Right lobe of liver (tissue), 6 donors: Measurements from ENCODE around the gene ZNF827. TPM values are rescaled to one million over a fixed set of nuclear protein-coding genes. Genes with fewer than 3 reads are reported as not detected.

Source experiments
- ATAC-seq, 4 donors: fragments of 200-7000 bp; cut with Tn5 transposase; one replicate each; pipeline ENCODE4 v1.9.1; 2020; ENCODE audit warnings: mild to moderate bottlenecking in 4 of 4, moderate library complexity in 4 of 4
- DNase-seq, 3 donors: peaks; one replicate each; pipeline ENCODE4 v3.0.0-alpha.2; 2020
- H3K27ac ChIP-seq, 3 donors: fragments of 200-600 bp; one replicate each; pipeline ENCODE4 v1.8.0; 2022
- H3K27me3 ChIP-seq, 2 donors: fragments of 200-600 bp; one replicate each; pipeline ENCODE4 v1.8.0; 2022
- H3K36me3 ChIP-seq, 4 donors: fragments of 200-600 bp; sonication (generic) in 1 of 4; one replicate each; pipeline versions ENCODE4 v1.5.1 to v1.8.0; 2017 to 2022; ENCODE audit warnings: control low read depth in 1 of 4
- H3K4me1 ChIP-seq, 4 donors: fragments of 200-600 bp; sonication (generic) in 1 of 4; one replicate each; pipeline versions ENCODE4 v1.5.1 to v1.8.0; 2017 to 2022; ENCODE audit warnings: control low read depth in 1 of 4
- H3K4me3 ChIP-seq, 3 donors: fragments of 200-600 bp; one replicate each; pipeline ENCODE4 v1.8.0; 2022
- H3K9me3 ChIP-seq, 4 donors: fragments of 200-600 bp; sonication (generic) in 1 of 4; one replicate each; pipeline versions ENCODE4 v1.5.1 to v1.8.0; 2017 to 2022; ENCODE audit warnings: control low read depth in 1 of 4
- POLR2A ChIP-seq: fragments of 450-650 bp; IDR thresholded peaks from one replicate; pipeline ENCODE4 v1.6.1; 2017; ENCODE audit warnings: antibody characterized with exemption, mild to moderate bottlenecking
- WGBS: methylation state at CpG from one replicate; pipeline ENCODE4 v1.1.6; 2018; ENCODE audit warnings: low coverage, low lambda C conversion rate; ENCODE audit not compliant: insufficient coverage; ENCODE audit errors: missing lambda C conversion rate; 5-methylcytosine and 5-hydroxymethylcytosine counted together
- intact Hi-C, 2 donors: fragments of 100-400 bp; cut with DNase I; formaldehyde crosslinking; loops; one replicate each; pipeline versions ENCODE4 v1.11.2 to v1.14.1; 2022
- total RNA-seq, 6 experiments: library from RNA; depleted of rRNA in 2 of 6; stranded (reverse); fragments of >200 nt in 2 of 6; fragmentation: NEBNext Ultra II Directional in 3 of 6; extraction: Animal tissue kit (Norgen Biotek cat#: 25700) in 3 of 6; gene quantifications; one replicate each; pipeline versions ENCODE4 v1.1.0 to v1.2.4, GENCODE V29; 2016 to 2023
- TF ChIP-seq, protein P1 (sequence below), 4 donors: fragments of 200-600 bp in 3 of 4; fragments of 450-650 bp in 1 of 4; IDR thresholded peaks; one replicate each; pipeline versions ENCODE4 v1.5.1 to v1.8.0; 2016 to 2022; ENCODE audit warnings: antibody characterized with exemption in 4 of 4, mild to moderate bottlenecking in 2 of 4
- donor health status: DM: no; HTN: yes; CAD: no.
- donor health status: DM: no; HTN: no; CAD: no.
- donor health status: DM: no; HTN: no; CAD: no.
- donor health status: DM: no; HTN: yes; CAD: no.
- donor health status: DM: no; HTN: yes; CAD: no.

ZNF827 gene
- total RNA-seq, 6 experiments from 2014 or later = 0.28 to 1.6 (median 0.68) TPM

DNA sequence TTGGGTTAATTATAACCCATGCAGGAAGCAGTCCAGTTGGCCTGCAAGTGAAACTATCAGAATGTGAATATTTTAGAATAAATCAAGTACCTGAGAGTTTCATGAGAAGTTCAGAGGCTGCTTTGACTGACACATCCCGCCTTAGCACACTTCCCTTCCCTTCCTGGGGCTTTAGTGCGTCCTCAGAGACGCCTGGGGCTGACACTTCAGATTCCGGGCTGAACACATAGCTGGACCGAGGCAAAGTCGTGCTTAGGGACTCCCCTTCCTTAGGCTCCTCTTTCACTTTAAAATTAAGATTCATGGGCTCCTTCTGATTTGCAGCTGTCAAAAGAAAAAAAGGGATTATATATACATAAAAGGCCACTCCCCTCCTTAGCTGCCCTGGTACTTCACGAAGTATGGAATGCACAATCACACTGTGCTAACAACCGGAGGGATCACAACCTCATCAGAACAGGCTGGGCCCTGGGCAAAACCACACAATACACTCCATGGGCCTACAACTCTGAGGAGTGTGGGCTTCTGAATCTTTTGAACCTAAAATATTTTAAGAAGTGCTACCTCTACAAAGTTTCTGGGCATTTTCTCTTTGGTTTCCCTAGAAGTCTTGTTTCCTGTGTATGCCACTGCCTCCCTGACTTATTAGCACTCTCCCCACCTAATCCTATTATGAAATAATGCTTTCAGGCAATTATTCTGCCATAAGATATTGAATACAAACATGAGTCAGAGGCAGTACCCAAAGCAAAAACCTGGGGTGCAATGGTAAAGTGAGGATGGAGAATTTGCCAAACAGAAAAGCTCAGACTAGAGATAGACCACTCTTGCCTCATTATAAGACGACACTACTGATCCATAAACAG, 68.2 kb downstream of the ZNF827 start:
- Histone ChIP-seq H3K9me3 (no peaks in the 10 kb centered on the region), H3K4me1 (no peaks in the 10 kb centered on the region), H3K27me3 (no peaks in the 10 kb centered on the region), H3K27ac (no peak overlapping the region), H3K36me3 (no peaks in the 10 kb centered on the region), H3K4me3 (no peak overlapping the region)
- ATAC-seq = no peak
- intact Hi-C loops = no loop called here
- DNase-seq = no peak
- WGBS = 79% methylated on average over 7 of the region's 9 CpGs
- no peak for TF ChIP-seq POLR2A
- TF ChIP-seq, protein P1, sequence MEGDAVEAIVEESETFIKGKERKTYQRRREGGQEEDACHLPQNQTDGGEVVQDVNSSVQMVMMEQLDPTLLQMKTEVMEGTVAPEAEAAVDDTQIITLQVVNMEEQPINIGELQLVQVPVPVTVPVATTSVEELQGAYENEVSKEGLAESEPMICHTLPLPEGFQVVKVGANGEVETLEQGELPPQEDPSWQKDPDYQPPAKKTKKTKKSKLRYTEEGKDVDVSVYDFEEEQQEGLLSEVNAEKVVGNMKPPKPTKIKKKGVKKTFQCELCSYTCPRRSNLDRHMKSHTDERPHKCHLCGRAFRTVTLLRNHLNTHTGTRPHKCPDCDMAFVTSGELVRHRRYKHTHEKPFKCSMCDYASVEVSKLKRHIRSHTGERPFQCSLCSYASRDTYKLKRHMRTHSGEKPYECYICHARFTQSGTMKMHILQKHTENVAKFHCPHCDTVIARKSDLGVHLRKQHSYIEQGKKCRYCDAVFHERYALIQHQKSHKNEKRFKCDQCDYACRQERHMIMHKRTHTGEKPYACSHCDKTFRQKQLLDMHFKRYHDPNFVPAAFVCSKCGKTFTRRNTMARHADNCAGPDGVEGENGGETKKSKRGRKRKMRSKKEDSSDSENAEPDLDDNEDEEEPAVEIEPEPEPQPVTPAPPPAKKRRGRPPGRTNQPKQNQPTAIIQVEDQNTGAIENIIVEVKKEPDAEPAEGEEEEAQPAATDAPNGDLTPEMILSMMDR (IDR thresholded peaks at IDR 0.05) = no peak

DNA sequence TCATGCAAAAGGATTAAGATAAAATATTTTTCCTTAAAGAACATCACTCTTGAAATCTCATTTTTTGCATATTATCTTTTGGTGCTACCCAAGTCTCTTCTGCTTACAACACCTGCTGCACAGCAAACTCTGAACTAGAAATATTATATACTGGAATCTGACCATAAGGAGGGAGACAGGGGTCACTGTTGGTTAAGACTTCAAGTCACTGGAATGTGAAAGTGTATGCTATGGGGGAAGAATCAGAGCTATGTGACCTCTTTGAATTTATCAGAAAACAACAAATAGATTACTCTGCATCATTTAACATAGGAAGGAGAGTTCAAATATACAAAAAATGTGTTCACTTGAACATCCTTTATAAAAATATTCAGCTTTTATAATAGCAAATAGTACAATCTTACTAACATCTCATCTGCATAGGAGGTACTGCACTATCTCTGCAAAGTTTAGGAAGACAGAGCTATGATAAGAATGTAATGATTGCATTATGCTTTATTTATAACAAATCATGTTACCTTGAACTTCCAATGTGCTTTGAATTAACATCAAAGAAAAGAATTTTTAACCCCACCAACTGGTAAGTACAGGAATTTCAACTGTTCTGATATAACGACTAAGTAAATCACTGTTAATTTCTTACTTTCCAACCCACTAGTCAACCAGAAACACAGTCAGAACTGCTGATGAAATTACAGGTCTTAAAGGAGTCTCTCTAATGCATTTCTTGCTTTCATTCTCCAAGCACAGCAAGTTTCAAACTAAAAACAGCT, 69.8 kb downstream of the ZNF827 start:
- Histone ChIP-seq H3K27me3 (no peaks in the 10 kb centered on the region), H3K36me3 (no peaks in the 10 kb centered on the region), H3K4me1 (no peaks in the 10 kb centered on the region), H3K4me3 (no peak overlapping the region), H3K27ac (no peak overlapping the region), H3K9me3 (no peaks in the 10 kb centered on the region)
- WGBS = 16% methylated on average over 1 of the region's 1 CpG
- peak in 1 of 4 donors; percentile 23 for ATAC-seq
- no peak for DNase-seq
- TF ChIP-seq, protein P1 (IDR thresholded peaks at IDR 0.05) = peak in 2 of 4 donors; percentile 11 to 18
- TF ChIP-seq POLR2A = no peak
- intact Hi-C loops = no loop called here

DNA sequence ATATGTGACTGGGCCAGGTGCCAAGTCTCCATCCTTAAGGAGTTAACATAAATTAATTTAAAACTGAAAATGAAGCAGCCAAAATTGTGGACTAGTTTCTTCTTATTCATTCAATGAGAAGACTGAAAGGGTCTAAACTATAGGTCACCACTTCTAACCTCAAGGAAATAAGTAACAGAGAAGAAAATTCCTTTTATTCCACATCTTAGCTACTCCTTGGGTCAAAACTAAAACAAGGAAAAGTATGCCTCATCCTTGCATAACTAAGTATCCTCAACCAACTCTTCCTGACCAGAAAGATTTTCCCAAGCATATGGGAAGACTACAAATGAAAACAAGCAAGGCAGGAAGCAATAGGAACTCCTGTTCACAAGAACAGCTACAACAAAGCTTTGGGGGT, 71.2 kb downstream of the ZNF827 start:
- no peak overlapping the region for H3K4me3 ChIP-seq
- H3K27me3 ChIP-seq = no peaks in the 10 kb centered on the region
- intact Hi-C loops = no loop called here
- H3K27ac ChIP-seq = no peak overlapping the region
- no peaks in the 10 kb centered on the region for H3K36me3 ChIP-seq
- ATAC-seq = no peak
- no peak for DNase-seq
- no peak for TF ChIP-seq POLR2A
- TF ChIP-seq, protein P1 (IDR thresholded peaks at IDR 0.05) = no peak
- H3K9me3 ChIP-seq = no peaks in the 10 kb centered on the region
- H3K4me1 ChIP-seq = no peaks in the 10 kb centered on the region

DNA sequence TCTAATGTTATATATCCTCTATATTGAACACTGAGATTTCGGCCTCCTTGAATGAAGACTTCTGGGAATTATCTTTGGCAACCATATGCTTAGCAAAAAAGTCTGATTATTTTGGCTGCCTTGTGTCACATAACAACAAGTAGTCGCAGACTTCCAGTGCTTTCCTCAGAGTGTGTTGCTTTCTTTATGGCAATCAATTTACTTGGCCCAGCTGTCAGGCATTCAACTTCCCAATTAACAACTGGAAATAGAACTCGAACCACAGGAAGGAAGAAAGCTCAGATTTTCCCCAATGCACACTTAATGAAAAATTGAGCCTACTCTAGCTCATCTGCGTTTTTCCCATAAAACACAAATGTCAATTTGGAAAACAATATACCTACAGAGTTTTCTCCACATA, 71.6 kb downstream of the ZNF827 start:
- Histone ChIP-seq H3K27me3 (no peaks in the 10 kb centered on the region), H3K36me3 (no peaks in the 10 kb centered on the region), H3K4me1 (no peaks in the 10 kb centered on the region), H3K27ac (no peak overlapping the region), H3K9me3 (no peaks in the 10 kb centered on the region), H3K4me3 (no peak overlapping the region)
- ATAC-seq (no peak), DNase-seq (no peak)
- WGBS = 55% methylated on average over 4 of the region's 4 CpGs
- intact Hi-C loops = no loop called here
- TF ChIP-seq, protein P1 (IDR thresholded peaks at IDR 0.05) = no peak
- no peak for TF ChIP-seq POLR2A
